Epithelial cell of proximal tubule (primary cell): ENCODE results near the gene TUBA4A. TPM values are rescaled to one million over a fixed set of nuclear protein-coding genes. Genes with fewer than 3 reads are reported as not detected.
"Not testable (repeated sequence)": the region's sequence is repeated elsewhere in the genome, so short reads cannot be mapped to it uniquely, and the experiment has no call there.

Experiments
- DNase-seq: peaks from one replicate; pipeline ENCODE4 v3.0.0-alpha.2; 2011; ENCODE audit warnings: low read depth
- H3K4me3 ChIP-seq: 2 replicates; pipeline ENCODE4 v1.5.1; 2011; ENCODE audit warnings: low read depth, mild to moderate bottlenecking, low read length
- total RNA-seq: library from RNA; depleted of rRNA; stranded (reverse); fragments of >200 nt; gene quantifications from 2 replicates; pipeline ENCODE4 v1.2.3, GENCODE V29; 2015
- TF ChIP-seq, protein P1 (sequence below): conservative IDR thresholded peaks from 2 replicates; pipeline ENCODE4 v1.5.1; 2012; ENCODE audit warnings: low read depth, mild to moderate bottlenecking, low read length

The TUBA4A gene
- total RNA-seq, 1 donor from 2014 or later = 191 TPM

DNA sequence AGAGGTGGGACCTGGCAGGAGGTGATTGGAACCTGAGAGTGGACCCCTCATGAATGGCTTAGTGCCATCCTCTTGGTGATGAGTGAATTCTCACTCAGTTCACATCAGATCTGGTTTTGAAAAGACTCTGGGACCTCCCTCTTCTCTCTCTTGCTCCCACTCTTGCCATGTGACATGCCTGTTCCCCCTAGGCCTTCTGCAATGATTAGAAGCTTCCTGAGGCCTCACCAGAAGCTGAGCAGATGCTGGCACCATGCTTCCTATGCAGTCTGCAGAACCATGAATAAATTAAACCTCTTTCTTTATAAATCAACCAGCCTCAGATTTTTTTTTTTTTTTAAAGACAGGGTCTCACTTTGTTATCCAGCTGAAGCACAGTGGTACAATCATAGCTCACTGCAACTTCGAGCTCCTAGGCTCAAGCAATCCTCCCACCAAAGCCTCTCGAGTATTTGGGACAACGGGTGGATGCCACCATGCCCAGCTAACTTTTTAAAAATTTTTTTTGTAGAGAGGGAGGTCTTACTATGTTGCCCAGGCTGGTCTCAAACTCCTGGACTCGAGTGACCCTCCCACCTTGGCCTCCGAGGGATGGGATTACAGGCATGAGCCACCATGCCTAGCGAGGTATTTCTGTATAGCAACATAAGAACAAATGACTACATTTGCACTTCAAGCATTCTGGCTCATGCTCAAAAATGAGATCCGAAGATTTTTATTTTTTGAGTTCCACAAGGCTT is 49.1 kb downstream of the TUBA4A start:
- DNase-seq = no peak
- TF ChIP-seq, protein P1, sequence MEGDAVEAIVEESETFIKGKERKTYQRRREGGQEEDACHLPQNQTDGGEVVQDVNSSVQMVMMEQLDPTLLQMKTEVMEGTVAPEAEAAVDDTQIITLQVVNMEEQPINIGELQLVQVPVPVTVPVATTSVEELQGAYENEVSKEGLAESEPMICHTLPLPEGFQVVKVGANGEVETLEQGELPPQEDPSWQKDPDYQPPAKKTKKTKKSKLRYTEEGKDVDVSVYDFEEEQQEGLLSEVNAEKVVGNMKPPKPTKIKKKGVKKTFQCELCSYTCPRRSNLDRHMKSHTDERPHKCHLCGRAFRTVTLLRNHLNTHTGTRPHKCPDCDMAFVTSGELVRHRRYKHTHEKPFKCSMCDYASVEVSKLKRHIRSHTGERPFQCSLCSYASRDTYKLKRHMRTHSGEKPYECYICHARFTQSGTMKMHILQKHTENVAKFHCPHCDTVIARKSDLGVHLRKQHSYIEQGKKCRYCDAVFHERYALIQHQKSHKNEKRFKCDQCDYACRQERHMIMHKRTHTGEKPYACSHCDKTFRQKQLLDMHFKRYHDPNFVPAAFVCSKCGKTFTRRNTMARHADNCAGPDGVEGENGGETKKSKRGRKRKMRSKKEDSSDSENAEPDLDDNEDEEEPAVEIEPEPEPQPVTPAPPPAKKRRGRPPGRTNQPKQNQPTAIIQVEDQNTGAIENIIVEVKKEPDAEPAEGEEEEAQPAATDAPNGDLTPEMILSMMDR = no peak
- no peak overlapping the region for H3K4me3 ChIP-seq

DNA sequence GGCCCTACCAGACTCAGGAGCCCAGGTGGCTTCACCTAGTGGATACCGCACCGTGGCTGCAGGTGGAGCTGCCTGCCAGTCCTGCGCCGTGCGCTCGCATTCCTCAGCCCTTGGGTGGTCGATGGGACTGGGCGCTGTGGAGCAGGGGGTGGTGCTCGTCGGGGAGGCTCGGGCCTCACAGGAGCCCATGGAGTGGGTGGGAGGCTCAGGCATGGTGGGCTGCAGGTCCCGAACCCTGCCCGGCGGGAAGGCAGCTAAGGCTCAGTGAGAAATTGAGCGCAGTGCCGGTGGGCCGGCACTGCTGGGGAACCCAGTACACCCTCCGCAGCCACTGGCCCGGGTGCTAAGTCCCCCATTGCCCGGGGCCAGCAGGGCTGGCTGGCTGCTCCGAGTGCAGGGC is 52.4 kb downstream of the TUBA4A start:
- not testable (repeated sequence) for H3K4me3 ChIP-seq, DNase-seq

DNA sequence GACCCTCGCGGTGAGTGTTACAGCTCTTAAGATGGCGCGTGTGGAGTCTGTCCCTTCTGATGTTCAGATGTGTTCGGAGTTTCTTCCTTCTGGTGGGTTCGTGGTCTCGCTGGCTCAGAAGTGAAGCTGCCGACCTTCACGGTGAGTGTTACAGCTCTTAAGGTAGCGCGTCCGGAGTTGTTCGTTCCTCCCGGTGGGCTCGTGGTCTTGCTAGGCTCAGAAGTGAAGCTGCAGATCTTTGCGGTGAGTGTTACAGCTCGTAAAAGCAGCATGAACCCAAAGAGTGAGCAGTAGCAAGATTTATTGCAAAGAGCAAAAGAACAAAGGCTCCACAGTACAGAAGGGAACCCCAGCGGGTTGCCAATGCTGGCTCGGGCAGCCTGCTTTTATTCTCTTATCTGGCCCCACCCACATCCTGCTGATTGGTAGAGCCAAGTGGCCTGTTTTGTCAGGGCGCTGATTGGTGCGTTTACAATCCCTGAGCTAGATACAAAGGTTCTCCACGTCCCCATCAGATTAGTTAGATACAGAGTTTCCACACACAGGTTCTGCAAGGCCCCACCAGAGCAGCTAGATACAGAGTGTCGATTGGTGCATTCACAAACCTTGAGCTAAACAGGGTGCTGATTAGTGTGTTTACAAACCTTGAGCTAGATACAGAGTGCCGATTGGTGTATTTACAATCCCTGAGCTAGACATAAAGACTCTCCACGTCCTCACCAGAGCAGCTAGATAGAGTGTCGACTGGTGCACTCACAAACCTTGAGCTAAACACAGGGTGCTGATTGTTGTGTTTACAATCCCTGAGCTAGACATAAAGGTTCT is 53.0 kb downstream of the TUBA4A start:
- H3K4me3 ChIP-seq, DNase-seq: not testable (repeated sequence)

Other genes with a start within 250 kb of the TUBA4A start
- gene CFAP65, start 212.4 kb downstream of the TUBA4A start, total RNA-seq = 1.1 TPM in 1 of 2 replicates, not detected in the other
- 0.29 TPM in 1 of 2 replicates, not detected in the other for gene IHH, start 193.0 kb downstream of the TUBA4A start, total RNA-seq
- 13.1 and 17.1 TPM in 2 replicates for gene NHEJ1, start 93.1 kb downstream of the TUBA4A start, total RNA-seq
- gene SLC23A3, start 83.9 kb downstream of the TUBA4A start, total RNA-seq = 0.06 TPM in 1 of 2 replicates, not detected in the other
- gene CNPPD1, start 77.0 kb downstream of the TUBA4A start, total RNA-seq = 37.5 and 51.0 TPM in 2 replicates
- 34.4 and 40.1 TPM in 2 replicates for gene RETREG2, start 75.6 kb downstream of the TUBA4A start, total RNA-seq
- gene ZFAND2B, start 47.1 kb downstream of the TUBA4A start, total RNA-seq = 29.7 and 31.6 TPM in 2 replicates
- gene ABCB6, start 35.0 kb downstream of the TUBA4A start, total RNA-seq = 9.3 and 11.7 TPM in 2 replicates
- gene ATG9A, start 24.3 kb downstream of the TUBA4A start, total RNA-seq = 34.1 and 52.9 TPM in 2 replicates
- gene ANKZF1, start 24.1 kb downstream of the TUBA4A start, total RNA-seq = 20.3 and 50.3 TPM in 2 replicates
- 10.4 and 11.0 TPM in 2 replicates for gene GLB1L, start 8.5 kb downstream of the TUBA4A start, total RNA-seq
- 10.1 and 17.5 TPM in 2 replicates for gene STK16, start 8.4 kb downstream of the TUBA4A start, total RNA-seq
- 0.52 TPM in 1 of 2 replicates, not detected in the other for gene TUBA4B, start 675 bp downstream of the TUBA4A start, total RNA-seq
- 31.8 and 54.8 TPM in 2 replicates for gene DNAJB2, start 25.4 kb upstream of the TUBA4A start, total RNA-seq
- 0.75 and 1.0 TPM in 2 replicates for gene PTPRN, start 55.5 kb upstream of the TUBA4A start, total RNA-seq
- gene RESP18, start 78.8 kb upstream of the TUBA4A start, total RNA-seq = not detected in 2 replicates
- 40.0 and 54.0 TPM in 2 replicates for gene DNPEP, start 134.0 kb upstream of the TUBA4A start, total RNA-seq
- gene DES, start 164.5 kb upstream of the TUBA4A start, total RNA-seq = not detected in 2 replicates
- gene SPEG, start 180.9 kb upstream of the TUBA4A start, total RNA-seq = 4.6 and 28.3 TPM in 2 replicates
- gene GMPPA, start 245.0 kb upstream of the TUBA4A start, total RNA-seq = 27.2 and 35.3 TPM in 2 replicates